GM19239 (cell line): ENCODE results near the gene MARS2.
"Not testable (repeated sequence)": the region's sequence is repeated elsewhere in the genome, so short reads cannot be mapped to it uniquely, and the experiment has no call there.

ENCODE experiments used
- DNase-seq: peaks from one replicate; pipeline ENCODE4 v3.0.0; 2011; ENCODE audit warnings: low spot score; ENCODE audit not compliant: insufficient read length
- FAIRE-seq: peaks from 2 replicates; lab custom pipeline; 2011; peaks lifted over from hg19 to GRCh38; lab: Jason Lieb, UNC

Gene MARS2

GRCh38 chr2:197705912-197706838, 1.0 kb downstream of the MARS2 start:
- DNase-seq (no peak), FAIRE-seq (peak; percentile 71)

- FAIRE-seq (no peak), DNase-seq (no peak)
Measured at GRCh38 chr2:197706839-197707207, 1.7 kb downstream of the MARS2 start.

- FAIRE-seq: peak; percentile 94
- DNase-seq: no peak
Measured at GRCh38 chr2:197707316-197708213, 2.4 kb downstream of the MARS2 start.

DNA sequence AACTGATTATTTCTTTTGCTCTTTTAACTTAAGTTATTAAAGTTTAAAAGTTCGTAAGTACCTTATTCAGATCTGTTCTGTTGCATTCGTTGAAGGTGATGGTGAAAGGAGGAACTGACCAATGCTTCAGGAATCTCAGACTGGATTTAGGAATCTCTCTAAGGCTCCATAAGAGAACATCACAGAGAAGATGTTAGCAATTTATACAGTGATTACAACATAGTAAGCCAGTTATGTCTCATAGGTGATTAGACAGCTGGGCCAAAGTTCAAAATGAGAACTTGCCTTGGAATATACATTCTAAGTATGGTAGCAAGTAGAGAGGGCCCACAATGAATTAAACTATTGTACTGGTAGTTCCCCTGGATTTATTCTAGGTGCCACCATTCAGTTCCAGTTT, 3.2 kb downstream of the MARS2 start:
- no peak for DNase-seq
- no peak for FAIRE-seq

- FAIRE-seq, DNase-seq: not testable (repeated sequence)
Measured at GRCh38 chr2:197709140-197709539, 4.0 kb downstream of the MARS2 start.

DNA sequence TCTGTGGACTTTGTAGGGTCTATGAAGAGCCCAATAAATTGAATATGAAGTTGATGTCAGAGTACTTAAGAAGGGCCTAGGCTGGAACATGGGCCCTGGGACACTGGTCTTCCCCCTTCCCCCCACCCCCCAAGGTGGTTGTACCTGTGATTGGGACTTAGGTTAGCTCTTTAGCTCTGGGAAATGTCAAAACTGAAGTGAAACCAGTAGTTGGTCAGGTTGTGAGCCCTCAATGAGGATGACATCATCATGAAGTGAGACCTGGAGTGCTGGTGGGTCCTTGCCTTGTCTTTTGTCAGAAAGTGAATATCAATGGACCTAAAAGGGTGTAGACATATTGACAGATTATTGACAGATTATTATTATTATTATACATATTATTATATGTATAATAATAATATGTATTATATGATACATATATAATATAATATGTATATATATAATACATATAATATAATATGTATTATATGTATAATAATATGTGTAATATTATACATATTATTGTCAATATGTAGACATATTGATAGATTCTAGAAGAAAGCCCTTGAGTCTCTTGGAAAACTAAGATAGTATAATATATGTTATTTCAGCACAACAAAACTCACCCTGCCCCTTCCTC, 5.4 kb downstream of the MARS2 start:
- peak; percentile 89 for FAIRE-seq

GRCh38 chr2:197711578-197711977, 6.4 kb downstream of the MARS2 start:
- no peak for DNase-seq
- FAIRE-seq: no peak

More for the DNA sequence above, 5.4 kb downstream of the MARS2 start:
- DNase-seq: peak; percentile 52

DNA sequence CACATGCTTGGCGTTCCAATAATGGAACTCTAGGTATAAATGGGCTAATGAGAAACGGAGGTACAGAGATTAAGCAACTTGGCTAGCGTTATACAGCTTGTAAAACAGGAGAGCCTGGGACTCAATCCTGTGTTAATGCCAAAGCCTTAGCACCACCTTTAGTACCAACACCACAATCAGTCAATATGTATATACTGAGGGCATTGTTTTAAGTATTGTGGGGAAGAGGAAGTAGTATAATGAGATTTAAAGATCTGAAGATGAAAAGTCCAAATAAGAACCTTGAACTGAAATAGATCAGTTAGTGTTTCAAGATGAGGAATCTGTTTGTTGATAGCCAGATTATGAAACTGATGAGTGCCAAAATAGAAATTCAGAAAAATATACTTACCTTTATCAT, 8.1 kb downstream of the MARS2 start:
- FAIRE-seq (peak; percentile 78), DNase-seq (no peak)

GRCh38 chr2:197717863-197718262, 12.7 kb downstream of the MARS2 start:
- DNase-seq: no peak
- no peak for FAIRE-seq

DNA sequence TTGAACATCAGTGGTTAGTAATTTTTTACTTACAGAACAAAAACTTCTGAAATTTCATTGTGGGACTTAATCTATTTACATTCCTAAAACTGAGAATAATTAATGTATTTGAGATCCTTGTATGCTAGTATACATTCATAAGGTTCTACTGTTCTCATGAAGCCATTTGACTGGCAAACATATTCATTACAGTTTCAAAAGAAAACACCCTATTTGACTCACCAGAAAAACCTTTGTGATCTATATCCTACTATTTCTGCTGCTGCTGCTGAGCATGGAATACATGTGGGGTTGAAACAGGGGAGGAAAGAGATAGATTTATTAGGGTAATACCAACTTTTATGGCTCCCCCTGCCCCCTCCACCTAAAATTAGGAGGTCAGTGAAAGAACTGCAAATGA, 21.8 kb downstream of the MARS2 start:
- FAIRE-seq: no peak
- DNase-seq: no peak

DNA sequence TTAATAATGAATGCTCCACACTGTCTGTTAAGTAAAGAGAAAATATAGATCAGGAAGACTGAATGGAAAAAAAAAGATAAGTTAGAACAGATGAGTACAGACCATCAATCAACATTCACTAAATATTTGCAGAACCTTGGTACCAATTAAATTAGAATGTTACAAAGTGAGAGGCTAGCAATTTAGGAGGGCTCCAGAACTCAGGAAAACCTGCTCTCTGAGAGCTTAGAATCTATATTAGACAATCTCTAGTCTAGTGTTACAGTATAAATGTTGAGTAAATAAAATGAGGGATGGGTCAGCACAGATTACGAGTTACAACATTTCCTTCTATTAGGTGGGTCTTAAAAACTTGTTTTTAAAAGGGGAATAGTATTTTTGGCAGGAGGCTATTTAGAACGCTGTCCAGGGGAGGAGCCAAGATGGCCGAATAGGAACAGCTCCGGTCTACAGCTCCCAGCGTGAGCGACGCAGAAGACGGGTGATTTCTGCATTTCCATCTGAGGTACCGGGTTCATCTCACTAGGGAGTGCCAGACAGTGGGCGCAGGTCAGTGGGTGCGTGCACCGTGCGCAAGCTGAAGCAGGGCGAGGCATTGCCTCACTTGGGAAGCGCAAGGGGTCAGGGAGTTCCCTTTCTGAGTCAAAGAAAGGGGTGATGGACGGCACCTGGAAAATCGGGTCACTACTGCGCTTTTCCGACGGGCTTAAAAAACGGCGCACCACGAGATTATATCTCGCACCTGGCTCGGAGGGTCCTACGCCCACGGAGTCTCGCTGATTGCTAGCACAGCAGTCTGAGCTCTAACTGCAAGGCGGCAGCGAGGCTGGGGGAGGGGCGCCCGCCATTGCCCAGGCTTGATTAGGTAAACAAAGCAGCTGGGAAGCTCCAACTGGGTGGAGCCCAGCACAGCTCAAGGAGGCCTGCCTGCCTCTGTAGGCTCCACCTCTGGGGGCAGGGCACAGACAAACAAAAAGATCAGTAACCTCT, 23.7 kb downstream of the MARS2 start:
- FAIRE-seq, DNase-seq: not testable (repeated sequence)

DNA sequence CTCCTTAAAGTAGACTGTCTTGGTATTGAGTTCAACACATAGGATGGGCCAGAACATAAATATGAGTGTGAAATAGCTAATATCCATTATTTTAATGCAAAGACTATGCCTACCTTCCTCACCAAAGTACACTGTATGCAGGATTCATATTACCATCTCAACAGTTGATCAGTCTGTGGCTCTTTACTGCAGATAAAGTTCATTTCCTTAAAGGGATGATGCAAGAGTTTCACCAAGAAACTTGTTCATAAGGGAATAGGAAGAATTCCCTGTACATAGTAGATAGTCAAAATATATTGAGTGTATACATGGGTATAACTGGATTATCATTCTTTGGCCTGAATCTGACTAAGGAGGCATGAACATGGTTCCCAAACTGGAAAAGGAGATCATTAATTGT, 35.0 kb downstream of the MARS2 start:
- no peak for DNase-seq

More for the DNA sequence above, 35.0 kb downstream of the MARS2 start:
- no peak for FAIRE-seq
